ENCODE data around the gene HERC4. TPM values are rescaled to one million over a fixed set of nuclear protein-coding genes. Genes with fewer than 3 reads are reported as not detected.
"Not testable (repeated sequence)": the region's sequence is repeated elsewhere in the genome, so short reads cannot be mapped to it uniquely, and the experiment has no call there.

Gene HERC4
- total and polyA plus RNA-seq, 12 donors, result 21.3 to 75.6 (median 49.7) TPM

DNA sequence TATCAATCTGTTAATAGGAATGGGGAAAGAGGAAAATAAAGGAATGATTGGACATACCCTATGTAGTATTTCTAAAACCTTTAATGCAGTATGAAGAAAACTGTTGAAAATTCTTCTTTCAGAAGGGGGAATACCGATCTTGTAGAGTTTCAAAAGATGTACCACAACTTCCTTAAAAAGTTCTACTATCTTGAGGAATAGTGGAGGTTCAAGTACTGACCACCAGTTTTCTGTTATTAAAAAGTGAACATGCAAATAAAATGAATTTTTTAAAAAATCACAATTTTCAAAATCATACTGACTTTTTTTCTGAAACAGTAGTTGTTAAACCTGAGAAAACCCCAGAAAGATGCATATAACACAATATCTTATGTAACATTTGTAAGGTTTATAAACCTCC, 86.5 kb downstream of the HERC4 start:
- TF ChIP-seq POLR2A (IDR thresholded peaks at IDR 0.05), result no peak
- TF ChIP-seq, protein P1, sequence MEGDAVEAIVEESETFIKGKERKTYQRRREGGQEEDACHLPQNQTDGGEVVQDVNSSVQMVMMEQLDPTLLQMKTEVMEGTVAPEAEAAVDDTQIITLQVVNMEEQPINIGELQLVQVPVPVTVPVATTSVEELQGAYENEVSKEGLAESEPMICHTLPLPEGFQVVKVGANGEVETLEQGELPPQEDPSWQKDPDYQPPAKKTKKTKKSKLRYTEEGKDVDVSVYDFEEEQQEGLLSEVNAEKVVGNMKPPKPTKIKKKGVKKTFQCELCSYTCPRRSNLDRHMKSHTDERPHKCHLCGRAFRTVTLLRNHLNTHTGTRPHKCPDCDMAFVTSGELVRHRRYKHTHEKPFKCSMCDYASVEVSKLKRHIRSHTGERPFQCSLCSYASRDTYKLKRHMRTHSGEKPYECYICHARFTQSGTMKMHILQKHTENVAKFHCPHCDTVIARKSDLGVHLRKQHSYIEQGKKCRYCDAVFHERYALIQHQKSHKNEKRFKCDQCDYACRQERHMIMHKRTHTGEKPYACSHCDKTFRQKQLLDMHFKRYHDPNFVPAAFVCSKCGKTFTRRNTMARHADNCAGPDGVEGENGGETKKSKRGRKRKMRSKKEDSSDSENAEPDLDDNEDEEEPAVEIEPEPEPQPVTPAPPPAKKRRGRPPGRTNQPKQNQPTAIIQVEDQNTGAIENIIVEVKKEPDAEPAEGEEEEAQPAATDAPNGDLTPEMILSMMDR (IDR thresholded peaks at IDR 0.05), result no peak
- Histone ChIP-seq H3K36me3 (replicated peaks in 1 of 2) (peaks cover 0 to 41% of the 10 kb centered on the region in 2 donors), H3K27ac (no peak overlapping the region), H3K9me3 (replicated peaks in 1 of 3) (peaks cover 0 to 4% (median 0%) of the 10 kb centered on the region in 3 donors), H3K4me1 (replicated peaks in 1 of 2) (no peaks in the 10 kb centered on the region), H3K4me3 (no peak overlapping the region), H3K27me3 (no peaks in the 10 kb centered on the region)
- 75 to 93% (median 88%) methylated on average over 1 of the region's 1 CpG for WGBS, 4 donors
- no peak for DNase-seq
- intact Hi-C loops (cut with DNase I), result loop anchor here in 1 of 2 donors (10.0 kb wide), 1 partner anchor 376 kb away; no protein-coding TSS in a partner anchor

DNA sequence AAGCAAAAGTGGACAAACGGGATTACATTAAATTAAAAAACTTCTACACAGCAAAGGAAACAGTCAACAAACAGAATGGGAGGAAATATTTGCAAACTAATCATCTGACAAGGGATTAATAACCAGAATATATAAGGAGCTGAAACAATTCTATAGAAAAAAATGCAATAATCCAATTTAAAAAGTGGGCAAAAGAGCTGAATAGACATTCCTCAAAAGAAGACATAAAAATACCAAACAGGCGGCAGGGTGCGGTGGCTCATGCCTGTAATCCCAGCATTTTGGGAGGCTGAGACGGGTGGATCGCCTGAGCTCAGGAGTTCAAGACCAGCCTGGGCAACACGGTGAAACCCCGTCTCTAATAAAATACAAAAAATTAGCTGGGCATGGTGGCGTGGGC, 92.5 kb downstream of the HERC4 start:
- intact Hi-C loops (cut with DNase I), result loop anchor here in 1 of 2 donors (10.0 kb wide), 1 partner anchor 382 kb away; no protein-coding TSS in a partner anchor
- H3K4me1 ChIP-seq (replicated peaks in 1 of 2); H3K27me3 ChIP-seq; H3K4me3 ChIP-seq; H3K9me3 ChIP-seq (replicated peaks in 1 of 3); DNase-seq; H3K27ac ChIP-seq: not testable (repeated sequence)
- H3K36me3 ChIP-seq (replicated peaks in 1 of 2), result peaks cover 0 to 45% of the 10 kb centered on the region in 2 donors
- 95 to 99% (median 97%) methylated on average over 8 of the region's 8 CpGs for WGBS, 4 donors

DNA sequence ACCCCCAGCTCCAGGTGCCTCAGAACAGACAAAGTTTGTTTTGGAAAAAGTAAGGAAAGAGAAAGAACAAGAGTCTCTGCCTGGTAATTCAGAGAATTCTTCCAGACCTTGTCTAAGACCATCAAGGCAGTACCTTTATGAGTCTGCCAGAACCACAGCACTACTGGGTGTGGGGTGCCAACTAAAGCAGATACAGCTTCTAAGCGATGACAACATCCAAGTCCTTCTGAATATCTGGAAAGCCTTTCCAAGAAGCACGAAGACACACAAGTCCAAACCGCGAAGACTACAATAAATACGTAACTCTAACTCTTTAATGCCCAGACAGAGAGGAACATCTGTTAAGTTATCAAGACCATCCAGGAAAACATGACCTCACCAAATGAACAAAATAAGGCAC, 96.3 kb downstream of the HERC4 start:
- no peak for TF ChIP-seq POLR2A (IDR thresholded peaks at IDR 0.05)
- TF ChIP-seq, protein P1 (IDR thresholded peaks at IDR 0.05), result no peak
- Histone ChIP-seq H3K27me3 (no peaks in the 10 kb centered on the region), H3K4me1 (replicated peaks in 1 of 2) (no peaks in the 10 kb centered on the region), H3K27ac (no peak overlapping the region), H3K36me3 (replicated peaks in 1 of 2) (peaks cover 0 to 24% of the 10 kb centered on the region in 2 donors), H3K4me3 (no peak overlapping the region), H3K9me3 (replicated peaks in 1 of 3) (no peaks in the 10 kb centered on the region)
- DNase-seq, result no peak
- 93 to 98% (median 97%) methylated on average over 5 of the region's 5 CpGs for WGBS, 4 donors
- intact Hi-C loops (cut with DNase I), result no loop called here

DNA sequence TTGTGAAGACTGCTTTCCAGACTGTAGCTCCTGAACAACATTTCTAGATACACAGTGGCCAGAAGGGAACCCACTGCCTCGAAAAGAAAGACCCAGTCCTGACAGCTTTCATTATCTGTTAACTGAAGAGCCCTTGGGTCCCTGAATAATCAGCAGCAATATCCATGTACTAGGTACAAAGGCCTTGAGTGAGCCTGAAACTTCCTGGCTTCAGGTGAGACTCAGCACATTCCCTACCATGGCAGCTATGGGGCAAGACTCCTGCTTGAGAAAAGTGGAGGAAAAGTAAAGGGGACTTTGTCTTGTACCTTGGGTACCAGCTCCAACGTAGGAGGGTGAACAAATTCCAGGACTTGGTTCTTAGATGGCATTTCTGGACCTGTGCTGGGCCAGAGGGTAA, 97.8 kb downstream of the HERC4 start:
- DNase-seq, result no peak
- H3K4me1 ChIP-seq (replicated peaks in 1 of 2), result no peaks in the 10 kb centered on the region
- no peak overlapping the region for H3K27ac ChIP-seq
- 96 to 100% (median 98%) methylated on average over 1 to 2 of the region's 2 CpGs for WGBS, 4 donors
- H3K36me3 ChIP-seq (replicated peaks in 1 of 2), result peaks cover 0 to 24% of the 10 kb centered on the region in 2 donors
- H3K9me3 ChIP-seq (replicated peaks in 1 of 3), result no peaks in the 10 kb centered on the region
- no peaks in the 10 kb centered on the region for H3K27me3 ChIP-seq
- TF ChIP-seq, protein P1 (IDR thresholded peaks at IDR 0.05), result no peak
- no peak for TF ChIP-seq POLR2A (IDR thresholded peaks at IDR 0.05)
- intact Hi-C loops (cut with DNase I), result no loop called here
- H3K4me3 ChIP-seq, result no peak overlapping the region

All from adrenal gland (tissue), 12 donors.